Endodermal cell (in vitro differentiated cells): Measurements from ENCODE around the gene COL9A3. TPM values are rescaled to one million over a fixed set of nuclear protein-coding genes. Genes with fewer than 3 reads are reported as not detected.

Experiments
- DNase-seq: peaks from one replicate; pipeline ENCODE4 v3.0.0-alpha.2; 2017
- H3K27ac ChIP-seq: 2 replicates; pipeline ENCODE4 v1.5.1; 2013; ENCODE audit warnings: mild to moderate bottlenecking, low read depth, low read length, moderate library complexity
- H3K27me3 ChIP-seq: 2 replicates; pipeline ENCODE4 v1.6.1; 2013; ENCODE audit warnings: mild to moderate bottlenecking, low read length, moderate library complexity; ENCODE audit not compliant: insufficient read depth, control insufficient read depth, poor library complexity, severe bottlenecking
- H3K36me3 ChIP-seq: 2 replicates; pipeline ENCODE4 v1.7.0; 2013; ENCODE audit warnings: mild to moderate bottlenecking, low read length, moderate library complexity; ENCODE audit not compliant: control insufficient read depth, insufficient read depth
- H3K4me1 ChIP-seq: one replicate; pipeline ENCODE4 v1.7.0; 2013; ENCODE audit warnings: low read length; ENCODE audit not compliant: control insufficient read depth, insufficient read depth
- H3K4me3 ChIP-seq: 2 replicates; pipeline ENCODE4 v1.5.1; 2013; ENCODE audit warnings: mild to moderate bottlenecking, low read length, moderate library complexity
- H3K9ac ChIP-seq: 2 replicates; pipeline ENCODE4 v1.6.1; 2013; ENCODE audit warnings: mild to moderate bottlenecking, low read length, moderate library complexity; ENCODE audit not compliant: poor library complexity, severe bottlenecking; ENCODE audit errors: extremely low read depth
- H3K9me3 ChIP-seq: 2 replicates; pipeline ENCODE4 v1.6.1; 2013; ENCODE audit warnings: mild to moderate bottlenecking, low read length, moderate library complexity; ENCODE audit not compliant: control insufficient read depth
- H3K27ac Mint-ChIP-seq: 2 replicates; pipeline ENCODE4 v1.8.0; 2020; ENCODE audit warnings: mixed read lengths
- H3K27me3 Mint-ChIP-seq: 2 replicates; pipeline ENCODE4 v1.8.0; 2021; ENCODE audit warnings: mild to moderate bottlenecking, mixed read lengths; ENCODE audit not compliant: insufficient read depth
- H3K36me3 Mint-ChIP-seq: 2 replicates; pipeline ENCODE4 v1.8.0; 2020; ENCODE audit warnings: low read depth, mixed read lengths
- H3K4me1 Mint-ChIP-seq: 2 replicates; pipeline ENCODE4 v1.8.0; 2020; ENCODE audit warnings: mixed read lengths
- H3K4me3 Mint-ChIP-seq: 2 replicates; pipeline ENCODE4 v1.8.0; 2020; ENCODE audit warnings: mild to moderate bottlenecking, moderate library complexity, mixed read lengths
- H3K9me3 Mint-ChIP-seq: 2 replicates; pipeline ENCODE4 v1.8.0; 2020; ENCODE audit warnings: mild to moderate bottlenecking, mixed read lengths
- WGBS, 2 experiments: methylation state at CpG; one replicate each; pipeline versions ENCODE4 v1.1.5 to v1.1.7; 2013; ENCODE audit warnings: missing lambda C conversion rate in 2 of 2, mixed read lengths in 1 of 2; ENCODE audit not compliant: insufficient coverage in 1 of 2, insufficient read length in 1 of 2; 5-methylcytosine and 5-hydroxymethylcytosine counted together
- long read RNA-seq, 4 experiments: library from polyadenylated mRNA in 2 of 4; library from RNA in 1 of 4; library from capped mRNA in 1 of 4; stranded (forward) in 3 of 4; unstranded in 1 of 4; transcript quantifications; one replicate each; pipeline ENCODE4 v2.0.0, GENCODE V29; 2020 to 2021; ENCODE audit warnings: inconsistent platforms in 1 of 4
- polyA plus RNA-seq, 2 experiments: library from polyadenylated mRNA; stranded (reverse); fragments of 50-300 nt; gene quantifications; one replicate each; pipeline ENCODE4 v1.2.3, GENCODE V29; 2013
- total RNA-seq, 2 donors: library from RNA; stranded (reverse); fragmentation: NEBNext Ultra II Directional in 1 of 2; extraction: Animal tissue kit (Norgen Biotek cat#: 25700) in 1 of 2; gene quantifications; 2 replicates in 1 of 2; 3 replicates in 1 of 2; pipeline ENCODE4 v1.2.1, GENCODE V29; 2021
- TF ChIP-seq, protein P1 (sequence below): fragments of 200-600 bp; sonication (generic); conservative IDR thresholded peaks from 2 replicates; pipeline ENCODE4 v1.5.0; 2021; ENCODE audit warnings: antibody characterized with exemption, mild to moderate bottlenecking

COL9A3 gene
- 100 to 1,000 TPM in 1 of 2 donors, 10 to 100 TPM in 1; 48.9 to 133 TPM for total RNA-seq
- 71.6 TPM for polyA plus RNA-seq (2013, experiment 1 of 2)
- 66.6 TPM for polyA plus RNA-seq (2013, experiment 2 of 2)
- long read RNA-seq, experiment 1, partial matches to known transcripts, result 2 of 8 reads
- long read RNA-seq, experiment 1, other reads (novel, unspliced or antisense), result 4 of 8 reads
- long read RNA-seq, experiment 2, transcript COL9A3-215 (32 exons, 2,497 nt), result major isoform, 29 of 52 reads
- long read RNA-seq, experiment 2, partial matches to known transcripts, result 11 of 52 reads
- long read RNA-seq, experiment 2, other reads (novel, unspliced or antisense), result 9 of 52 reads
- long read RNA-seq, experiment 3, partial matches to known transcripts, result 11 of 19 reads
- long read RNA-seq, experiment 3, other reads (novel, unspliced or antisense), result 3 of 19 reads
- long read RNA-seq, experiment 4, partial matches to known transcripts, result 1 of 1 reads
- long read RNA-seq, experiment 4, other reads (novel, unspliced or antisense), result 0 of 1 reads

DNA sequence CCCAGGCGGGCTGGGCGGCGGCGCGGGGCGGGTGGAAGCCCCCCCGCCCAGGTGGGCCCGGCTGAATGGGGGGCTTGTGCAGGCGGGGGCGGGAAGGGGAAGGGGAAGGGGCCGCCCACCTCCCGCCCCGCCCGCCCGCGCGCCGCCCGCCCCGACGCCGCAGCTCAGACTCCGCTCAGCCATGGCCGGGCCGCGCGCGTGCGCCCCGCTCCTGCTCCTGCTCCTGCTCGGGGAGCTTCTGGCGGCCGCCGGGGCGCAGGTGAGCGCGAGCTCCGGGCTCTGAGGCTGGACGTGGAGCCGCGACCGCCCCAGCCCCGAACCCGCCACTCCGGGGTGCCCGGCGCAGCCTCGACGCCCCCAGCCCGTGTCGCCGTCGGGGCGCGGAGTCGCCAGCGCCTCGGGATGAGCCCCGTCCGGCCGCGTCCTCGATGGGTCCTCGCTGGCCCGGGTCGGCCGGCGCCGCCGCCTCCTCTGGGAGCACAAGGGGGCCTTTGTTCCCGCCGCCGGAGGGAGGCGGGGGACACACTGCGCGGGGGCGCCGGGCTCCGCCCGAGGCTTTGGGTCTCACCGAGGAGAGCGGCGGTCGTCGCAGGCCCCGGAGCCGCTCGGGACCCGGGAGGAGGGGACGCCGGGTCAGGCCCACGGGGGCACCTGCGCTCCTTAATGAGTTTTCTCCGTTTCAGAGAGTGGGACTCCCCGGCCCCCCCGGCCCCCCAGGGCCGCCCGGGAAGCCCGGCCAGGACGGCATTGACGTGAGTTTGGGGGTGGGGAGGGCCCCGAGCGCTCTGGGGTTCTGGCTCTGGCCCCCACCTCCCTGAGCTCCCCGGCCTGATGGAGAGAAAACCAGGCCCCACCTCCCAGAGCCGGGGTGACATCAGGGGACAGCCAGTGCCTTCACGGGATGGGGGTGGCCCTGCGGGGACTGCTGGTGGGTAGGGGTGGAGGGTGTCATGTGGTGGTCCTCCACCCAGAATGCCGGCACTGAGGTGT lies at the start of gene COL9A3:
TSS of gene COL9A3 (plus strand) at position 167 of the 990 bp plus-strand sequence. CDS start at position 182, 15 bp downstream.
- no peaks in the 10 kb centered on the region for H3K9me3 ChIP-seq
- peak within 1 kb of the TSS; percentile 92 for H3K27ac Mint-ChIP-seq
- H3K4me3 Mint-ChIP-seq, result peak within 1 kb of the TSS; percentile 54
- peak within 1 kb of the TSS; percentile 79 for H3K4me3 ChIP-seq
- peak; percentile 73 for DNase-seq
- no peaks in the 10 kb centered on the region for H3K9me3 Mint-ChIP-seq
- TF ChIP-seq, protein P1, sequence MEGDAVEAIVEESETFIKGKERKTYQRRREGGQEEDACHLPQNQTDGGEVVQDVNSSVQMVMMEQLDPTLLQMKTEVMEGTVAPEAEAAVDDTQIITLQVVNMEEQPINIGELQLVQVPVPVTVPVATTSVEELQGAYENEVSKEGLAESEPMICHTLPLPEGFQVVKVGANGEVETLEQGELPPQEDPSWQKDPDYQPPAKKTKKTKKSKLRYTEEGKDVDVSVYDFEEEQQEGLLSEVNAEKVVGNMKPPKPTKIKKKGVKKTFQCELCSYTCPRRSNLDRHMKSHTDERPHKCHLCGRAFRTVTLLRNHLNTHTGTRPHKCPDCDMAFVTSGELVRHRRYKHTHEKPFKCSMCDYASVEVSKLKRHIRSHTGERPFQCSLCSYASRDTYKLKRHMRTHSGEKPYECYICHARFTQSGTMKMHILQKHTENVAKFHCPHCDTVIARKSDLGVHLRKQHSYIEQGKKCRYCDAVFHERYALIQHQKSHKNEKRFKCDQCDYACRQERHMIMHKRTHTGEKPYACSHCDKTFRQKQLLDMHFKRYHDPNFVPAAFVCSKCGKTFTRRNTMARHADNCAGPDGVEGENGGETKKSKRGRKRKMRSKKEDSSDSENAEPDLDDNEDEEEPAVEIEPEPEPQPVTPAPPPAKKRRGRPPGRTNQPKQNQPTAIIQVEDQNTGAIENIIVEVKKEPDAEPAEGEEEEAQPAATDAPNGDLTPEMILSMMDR, result no peak
- H3K27me3 Mint-ChIP-seq, result peaks cover 15% of the 10 kb centered on the region
- peaks cover 1% of the 10 kb centered on the region for H3K36me3 Mint-ChIP-seq
- H3K27me3 ChIP-seq, result no peaks in the 10 kb centered on the region
- WGBS, 2 experiments, result 3 to 12% methylated on average over 21 to 108 of the region's 108 CpGs
- H3K4me1 ChIP-seq, result no peaks in the 10 kb centered on the region
- H3K9ac ChIP-seq, result peak within 1 kb of the TSS; percentile 80
- no peaks in the 10 kb centered on the region for H3K36me3 ChIP-seq
- no peak within 1 kb of the TSS for H3K27ac ChIP-seq
- H3K4me1 Mint-ChIP-seq, result peaks cover 14% of the 10 kb centered on the region

DNA sequence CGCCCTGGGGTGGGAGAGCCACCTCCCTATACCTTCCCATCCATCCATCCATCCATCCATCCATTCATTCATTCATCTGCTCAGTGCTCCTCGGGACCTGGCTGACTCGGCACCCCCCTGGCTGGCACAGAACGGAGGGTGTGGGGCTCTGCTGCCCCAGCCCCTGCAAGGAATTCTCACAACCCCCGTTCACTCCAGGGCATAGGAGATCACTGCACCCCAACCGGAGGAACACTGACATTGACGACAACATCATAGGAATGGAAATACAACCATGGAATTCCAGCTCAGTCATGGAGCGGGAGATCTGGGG lies 48.7 kb upstream of the COL9A3 start:
- Mint-ChIP-seq H3K27ac (no peak overlapping the region), H3K4me1 (no peaks in the 10 kb centered on the region), H3K36me3 (no peaks in the 10 kb centered on the region), H3K9me3 (no peaks in the 10 kb centered on the region), H3K4me3 (no peak overlapping the region), H3K27me3 (no peaks in the 10 kb centered on the region)
- H3K4me1 ChIP-seq, result no peaks in the 10 kb centered on the region
- peak overlapping the region; percentile 87 for H3K27ac ChIP-seq
- H3K27me3 ChIP-seq, result no peaks in the 10 kb centered on the region
- H3K9ac ChIP-seq, result no peak overlapping the region
- no peaks in the 10 kb centered on the region for H3K9me3 ChIP-seq
- no peak overlapping the region for H3K4me3 ChIP-seq
- WGBS, 2 experiments, result 85 to 87% methylated on average over 7 to 8 of the region's 8 CpGs
- TF ChIP-seq, protein P1, result no peak
- no peaks in the 10 kb centered on the region for H3K36me3 ChIP-seq
- DNase-seq, result no peak

DNA sequence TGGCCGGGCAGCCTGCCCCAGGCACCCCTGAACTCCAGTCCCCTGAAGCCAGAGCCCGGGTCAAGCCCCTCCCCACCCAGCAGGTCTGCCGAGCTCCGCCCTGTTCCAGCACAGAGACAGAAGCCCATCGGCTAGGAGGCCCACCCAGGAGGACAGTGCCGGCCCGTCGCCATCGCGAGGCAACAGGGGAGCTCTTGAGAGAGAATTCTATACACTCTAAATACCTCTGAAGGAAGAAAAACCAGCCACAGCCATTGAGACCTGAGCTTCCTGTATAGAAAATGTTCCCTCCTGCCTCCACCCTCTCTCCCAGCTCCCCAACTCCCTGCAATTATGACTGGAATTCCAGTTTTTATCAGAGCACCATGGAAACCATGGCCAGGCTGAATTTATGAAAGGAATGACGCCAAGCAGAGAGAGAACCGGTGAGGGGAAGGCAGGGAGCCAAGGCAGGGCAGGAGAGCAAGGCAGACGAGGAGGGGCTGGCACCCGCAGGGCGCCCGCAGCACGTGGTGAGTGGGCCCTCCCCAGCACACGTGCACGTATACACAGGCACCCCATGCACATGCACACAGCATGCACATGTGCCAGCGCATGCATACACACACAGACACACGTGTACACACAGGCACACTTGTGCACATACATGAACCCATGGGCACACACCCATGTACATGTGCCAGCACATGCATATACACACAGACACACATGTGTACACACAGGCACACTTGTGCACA lies 48.1 kb upstream of the COL9A3 start:
- Histone ChIP-seq H3K27ac (peak overlapping the region; percentile 87), H3K4me1 (no peaks in the 10 kb centered on the region), H3K9ac (no peak overlapping the region), H3K4me3 (no peak overlapping the region), H3K9me3 (no peaks in the 10 kb centered on the region), H3K36me3 (no peaks in the 10 kb centered on the region), H3K27me3 (no peaks in the 10 kb centered on the region)
- Mint-ChIP-seq H3K4me3 (no peak overlapping the region), H3K36me3 (no peaks in the 10 kb centered on the region), H3K4me1 (no peaks in the 10 kb centered on the region), H3K9me3 (no peaks in the 10 kb centered on the region), H3K27me3 (no peaks in the 10 kb centered on the region), H3K27ac (no peak overlapping the region)
- 72 to 78% methylated on average over 6 to 21 of the region's 21 CpGs for WGBS, 2 experiments
- TF ChIP-seq, protein P1, result no peak
- no peak for DNase-seq
